Liver (tissue), 9 donors: Measurements from ENCODE around the gene RPP14. TPM values are rescaled to one million over a fixed set of nuclear protein-coding genes. Genes with fewer than 3 reads are reported as not detected.

ENCODE experiments used
- DNase-seq: peaks from one replicate; pipeline ENCODE4 v3.0.0-alpha.2; 2017; ENCODE audit warnings: low spot score
- H3K27ac ChIP-seq, 2 donors: one replicate each; pipeline ENCODE4 v1.7.0; 2013; ENCODE audit warnings: inconsistent platforms in 2 of 2, low read length in 2 of 2, control low read depth in 1 of 2, low read depth in 1 of 2, mild to moderate bottlenecking in 1 of 2
- H3K27me3 ChIP-seq, 4 donors: one replicate each; pipeline versions ENCODE4 v1.6.1 to v1.7.0; 2013; ENCODE audit warnings: low read length in 3 of 4, inconsistent platforms in 1 of 4, mild to moderate bottlenecking in 1 of 4, moderate library complexity in 1 of 4; ENCODE audit not compliant: control insufficient read depth in 4 of 4, insufficient read depth in 4 of 4
- H3K36me3 ChIP-seq, 4 donors: one replicate each; pipeline versions ENCODE4 v1.6.1 to v1.7.0; 2013; ENCODE audit warnings: low read length in 3 of 4, mild to moderate bottlenecking in 3 of 4, low read depth in 1 of 4, moderate library complexity in 1 of 4; ENCODE audit not compliant: control insufficient read depth in 4 of 4, insufficient read depth in 3 of 4
- H3K4me1 ChIP-seq, 4 donors: one replicate each; pipeline versions ENCODE4 v1.6.1 to v1.7.0; 2013; ENCODE audit warnings: low read length in 3 of 4, mild to moderate bottlenecking in 3 of 4, moderate library complexity in 1 of 4; ENCODE audit not compliant: control insufficient read depth in 4 of 4, insufficient read depth in 4 of 4
- H3K4me3 ChIP-seq, 3 donors: one replicate each; pipeline versions ENCODE4 v1.6.1 to v1.7.0; 2013; ENCODE audit warnings: low read length in 3 of 3, control low read depth in 1 of 3, low read depth in 1 of 3, mild to moderate bottlenecking in 1 of 3
- H3K9ac ChIP-seq, 2 donors: one replicate each; pipeline ENCODE4 v1.7.0; 2013; ENCODE audit warnings: low read length in 2 of 2, mild to moderate bottlenecking in 2 of 2, moderate library complexity in 2 of 2, control low read depth in 1 of 2, low read depth in 1 of 2
- H3K9me3 ChIP-seq, 4 donors: one replicate each; pipeline versions ENCODE4 v1.6.1 to v1.7.0; 2013; ENCODE audit warnings: low read length in 3 of 4; ENCODE audit not compliant: control insufficient read depth in 4 of 4
- ATF3 ChIP-seq: IDR thresholded peaks from 2 replicates; pipeline ENCODE4 v1.6.1; 2016; ENCODE audit warnings: antibody characterized with exemption
- CTCF ChIP-seq: fragments of 150-350 bp; IDR thresholded peaks from 2 replicates; pipeline ENCODE4 v1.5.1; 2017; ENCODE audit warnings: improper control_type of control experiment, low read depth, low read length; ENCODE audit not compliant: missing input control
- EGR1 ChIP-seq, 2 donors: IDR thresholded peaks; 2 replicates each; pipeline ENCODE4 v1.6.1; 2016 to 2018; ENCODE audit warnings: antibody characterized with exemption in 2 of 2, low read depth in 2 of 2
- FOXA1 ChIP-seq: IDR thresholded peaks from 2 replicates; pipeline ENCODE4 v1.6.1; 2016; ENCODE audit warnings: antibody characterized with exemption
- FOXA2 ChIP-seq: IDR thresholded peaks from 2 replicates; pipeline ENCODE4 v1.6.1; 2016; ENCODE audit warnings: antibody characterized with exemption
- GABPA ChIP-seq, 2 donors: IDR thresholded peaks in 1 of 2; conservative IDR thresholded peaks in 1 of 2; 2 replicates each; pipeline ENCODE4 v1.6.1; 2016; ENCODE audit warnings: antibody characterized with exemption in 2 of 2, mild to moderate bottlenecking in 1 of 2, moderate library complexity in 1 of 2
- HNF4A ChIP-seq, 2 donors: conservative IDR thresholded peaks; 2 replicates each; pipeline ENCODE4 v1.6.1; 2016; ENCODE audit warnings: antibody characterized with exemption in 2 of 2, mild to moderate bottlenecking in 2 of 2
- HNF4G ChIP-seq: IDR thresholded peaks from 2 replicates; pipeline ENCODE4 v1.6.1; 2016; ENCODE audit warnings: antibody characterized with exemption
- JUND ChIP-seq, 2 donors: IDR thresholded peaks; 2 replicates each; pipeline ENCODE4 v1.6.1; 2016; ENCODE audit warnings: antibody characterized with exemption in 2 of 2
- MAX ChIP-seq: IDR thresholded peaks from 2 replicates; pipeline ENCODE4 v1.6.1; 2016; ENCODE audit warnings: antibody characterized with exemption
- NR2F2 ChIP-seq: IDR thresholded peaks from 2 replicates; pipeline ENCODE4 v1.6.1; 2016; ENCODE audit warnings: antibody characterized with exemption
- RAD21 ChIP-seq, 2 donors: IDR thresholded peaks; 2 replicates each; pipeline ENCODE4 v1.6.1; 2016; ENCODE audit warnings: antibody characterized with exemption in 2 of 2, mild to moderate bottlenecking in 2 of 2
- REST ChIP-seq: IDR thresholded peaks from 2 replicates; pipeline ENCODE4 v1.6.1; 2016; ENCODE audit warnings: antibody characterized with exemption, mild to moderate bottlenecking
- RXRA ChIP-seq, 2 donors: IDR thresholded peaks; 2 replicates each; pipeline ENCODE4 v1.6.1; 2017 to 2018; ENCODE audit warnings: antibody characterized with exemption in 2 of 2, mild to moderate bottlenecking in 1 of 2
- SP1 ChIP-seq: IDR thresholded peaks from 2 replicates; pipeline ENCODE4 v1.6.1; 2018; ENCODE audit warnings: antibody characterized with exemption, mild to moderate bottlenecking
- TAF1 ChIP-seq: conservative IDR thresholded peaks from 2 replicates; pipeline ENCODE4 v1.6.1; 2016; ENCODE audit warnings: antibody characterized with exemption, mild to moderate bottlenecking
- YY1 ChIP-seq: IDR thresholded peaks from 2 replicates; pipeline ENCODE4 v1.6.1; 2016; ENCODE audit warnings: antibody characterized with exemption, mild to moderate bottlenecking
- ZBTB33 ChIP-seq: IDR thresholded peaks from 2 replicates; pipeline ENCODE4 v1.6.1; 2016; ENCODE audit warnings: antibody characterized with exemption
- WGBS: extraction: QIAGEN DNeasy Blood & Tissue Kit; methylation state at CpG from one replicate; pipeline ENCODE4 v1.1.7; 2013; 5-methylcytosine and 5-hydroxymethylcytosine counted together
- polyA plus RNA-seq, 2 donors: library from polyadenylated mRNA; stranded (reverse) in 1 of 2; unstranded in 1 of 2; fragments of 200-250 nt in 1 of 2; fragments of >200 nt in 1 of 2; fragmentation: Nextera tagmentation in 1 of 2; extraction: Ambion mirVana in 1 of 2; gene quantifications; one replicate each; pipeline versions ENCODE4 v1.2.1 to v1.2.3, GENCODE V29; 2013 to 2015
- total RNA-seq, 2 donors: library from RNA; depleted of rRNA; stranded (reverse); fragments of >200 nt; gene quantifications; one replicate each; pipeline ENCODE4 v1.2.3, GENCODE V29; 2014
- donor health status: healthy.
- donor health status: healthy.
- donor health status: healthy.
- donor health status: healthy.
- donor health status: healthy.

RPP14 gene
- total and polyA plus RNA-seq, 4 donors = 7.4 to 13.7 (median 10.1) TPM

GRCh38 chr3:58358808-58359207 lies 52.8 kb downstream of the RPP14 start:
- Histone ChIP-seq H3K36me3 (no peaks in the 10 kb centered on the region), H3K27ac (no peak overlapping the region), H3K9me3 (no peaks in the 10 kb centered on the region), H3K27me3 (no peaks in the 10 kb centered on the region), H3K4me1 (no peaks in the 10 kb centered on the region), H3K4me3 (no peak overlapping the region), H3K9ac (no peak overlapping the region)
- no peak for DNase-seq
- WGBS = 91% methylated on average over 4 of the region's 4 CpGs
- TF ChIP-seq MAX = no peak
- TF ChIP-seq SP1 = no peak
- TF ChIP-seq RXRA (IDR thresholded peaks at IDR 0.05) = no peak
- no peak for TF ChIP-seq FOXA1
- no peak for TF ChIP-seq ATF3
- no peak for TF ChIP-seq CTCF
- no peak for TF ChIP-seq HNF4A (conservative IDR thresholded peaks at IDR 0.05)
- TF ChIP-seq GABPA (IDR thresholded peaks at IDR 0.05 in 1 of 2, conservative IDR thresholded peaks at IDR 0.05 in 1 of 2) = no peak
- TF ChIP-seq JUND (IDR thresholded peaks at IDR 0.05) = no peak
- no peak for TF ChIP-seq FOXA2
- TF ChIP-seq TAF1 = no peak
- no peak for TF ChIP-seq RAD21 (IDR thresholded peaks at IDR 0.05)
- TF ChIP-seq ZBTB33 = no peak
- no peak for TF ChIP-seq EGR1 (IDR thresholded peaks at IDR 0.05; ENCODE audit: low read depth in 2 of 2)
- no peak for TF ChIP-seq REST
- TF ChIP-seq YY1 = no peak
- no peak for TF ChIP-seq NR2F2
- no peak for TF ChIP-seq HNF4G

- no peak overlapping the region for H3K9ac ChIP-seq
- H3K27me3 ChIP-seq = no peaks in the 10 kb centered on the region
- H3K27ac ChIP-seq = no peak overlapping the region
- TF ChIP-seq MAX (no peak), FOXA1 (no peak)
- DNase-seq = no peak
- no peaks in the 10 kb centered on the region for H3K9me3 ChIP-seq
- H3K4me3 ChIP-seq = no peak overlapping the region
- no peaks in the 10 kb centered on the region for H3K4me1 ChIP-seq
- 95% methylated on average over 4 of the region's 4 CpGs for WGBS
- no peaks in the 10 kb centered on the region for H3K36me3 ChIP-seq
Observed at GRCh38 chr3:58359621-58360020, 53.6 kb downstream of the RPP14 start.
